Fibroblast of lung (primary cell): ENCODE results near the gene RPL10. TPM values are rescaled to one million over a fixed set of nuclear protein-coding genes. Genes with fewer than 3 reads are reported as not detected.

Source experiments
- DNase-seq, 2 donors: peaks; one replicate each; pipeline versions ENCODE4 v3.0.0 to v3.0.0-alpha.2; 2010; ENCODE audit warnings: low read depth in 2 of 2
- H2AFZ ChIP-seq: 2 replicates; pipeline ENCODE4 v1.5.1; 2012; ENCODE audit warnings: low read length, control low read depth, inconsistent platforms
- H3K27ac ChIP-seq: 2 replicates; pipeline ENCODE4 v1.5.1; 2011; ENCODE audit warnings: low read length, control low read depth; ENCODE audit not compliant: insufficient read depth
- H3K27me3 ChIP-seq: 2 replicates; pipeline ENCODE4 v1.5.1; 2011; ENCODE audit warnings: mild to moderate bottlenecking, low read length; ENCODE audit not compliant: control insufficient read depth, insufficient read depth
- H3K36me3 ChIP-seq: 2 replicates; pipeline ENCODE4 v1.5.1; 2011; ENCODE audit warnings: low read length; ENCODE audit not compliant: control insufficient read depth, insufficient read depth
- H3K4me1 ChIP-seq: 2 replicates; pipeline ENCODE4 v1.5.1; 2011; ENCODE audit warnings: low read length; ENCODE audit not compliant: control insufficient read depth, insufficient read depth; ENCODE audit errors: extremely low read depth
- H3K4me2 ChIP-seq: 2 replicates; pipeline ENCODE4 v1.5.1; 2011; ENCODE audit warnings: low read length, control low read depth; ENCODE audit not compliant: insufficient read depth; ENCODE audit errors: extremely low read depth
- H3K4me3 ChIP-seq, 4 experiments: fragments of 200-600 bp in 1 of 4; sonication (generic) in 1 of 4; replicated peaks in 1 of 4; 2 replicates each; pipeline ENCODE4 v1.5.1; 2011 to 2016; ENCODE audit warnings: low read length in 4 of 4, low read depth in 3 of 4, mild to moderate bottlenecking in 3 of 4, control low read depth in 2 of 4, inconsistent platforms in 1 of 4, mixed read lengths in 1 of 4; ENCODE audit not compliant: insufficient read depth in 1 of 4; ENCODE audit errors: control extremely low read depth in 1 of 4
- H3K79me2 ChIP-seq: 2 replicates; pipeline ENCODE4 v1.5.1; 2012; ENCODE audit warnings: mild to moderate bottlenecking, low read length, inconsistent platforms; ENCODE audit not compliant: control insufficient read depth, insufficient read depth
- H3K9ac ChIP-seq: 2 replicates; pipeline ENCODE4 v1.5.1; 2011; ENCODE audit warnings: mild to moderate bottlenecking, low read length, control low read depth; ENCODE audit not compliant: insufficient read depth
- H3K9me3 ChIP-seq: 2 replicates; pipeline ENCODE4 v1.5.1; 2012; ENCODE audit warnings: low read depth, low read length; ENCODE audit not compliant: control insufficient read depth, insufficient read depth
- H4K20me1 ChIP-seq: 2 replicates; pipeline ENCODE4 v1.5.1; 2011; ENCODE audit warnings: low read length; ENCODE audit not compliant: control insufficient read depth, insufficient read depth; ENCODE audit errors: extremely low read depth
- EZH2 ChIP-seq: IDR thresholded peaks from 2 replicates; pipeline ENCODE4 v1.5.1; 2012; ENCODE audit warnings: low read length, control low read depth, mild to moderate bottlenecking; ENCODE audit errors: missing control alignments
- polyA plus RNA-seq, 2 donors: library from polyadenylated mRNA; depleted of rRNA in 1 of 2; stranded (reverse) in 1 of 2; unstranded in 1 of 2; fragments of >200 nt; gene quantifications; 2 replicates each; pipeline ENCODE4 v1.2.1, GENCODE V29; 2011 to 2012; ENCODE audit warnings: missing spikeins in 1 of 2
- total RNA-seq: library from RNA; depleted of rRNA; stranded (reverse); fragments of >200 nt; gene quantifications from 2 replicates; pipeline ENCODE4 v1.2.1, GENCODE V29; 2014
- TF ChIP-seq, protein P1 (sequence below), 2 donors: IDR thresholded peaks in 1 of 2; conservative IDR thresholded peaks in 1 of 2; 1 replicate in 1 of 2; 2 replicates in 1 of 2; pipeline ENCODE4 v1.5.1; 2011 to 2012; ENCODE audit warnings: low read length in 2 of 2, control low read depth in 1 of 2, inconsistent platforms in 1 of 2, low read depth in 1 of 2, mild to moderate bottlenecking in 1 of 2

RPL10 gene
- total and polyA plus RNA-seq, 2 donors (not counting 1 experiment from before 2014, with no cell fraction given) = 2,319 to 4,527 TPM

DNA sequence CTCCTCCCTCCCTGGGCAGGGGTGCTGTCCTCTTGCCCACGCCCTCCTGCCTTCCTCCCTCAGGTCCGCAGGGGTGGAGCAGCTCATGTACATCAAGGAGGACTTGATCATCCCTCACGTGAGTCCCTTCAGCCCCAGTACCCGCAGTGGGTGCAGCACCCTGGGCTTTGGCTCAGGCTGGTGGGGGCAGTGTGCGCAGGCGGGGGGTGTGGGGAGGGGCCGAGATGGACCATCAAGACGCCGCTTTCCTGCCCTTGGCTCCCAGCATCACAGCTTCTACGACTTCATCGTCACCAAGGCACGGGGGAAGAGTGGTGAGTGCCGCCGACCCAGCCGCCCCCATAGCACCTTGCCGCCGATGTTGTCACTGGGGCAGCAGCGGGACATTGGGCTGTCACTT lies 51.4 kb downstream of the RPL10 start:
- TF ChIP-seq, protein P1, sequence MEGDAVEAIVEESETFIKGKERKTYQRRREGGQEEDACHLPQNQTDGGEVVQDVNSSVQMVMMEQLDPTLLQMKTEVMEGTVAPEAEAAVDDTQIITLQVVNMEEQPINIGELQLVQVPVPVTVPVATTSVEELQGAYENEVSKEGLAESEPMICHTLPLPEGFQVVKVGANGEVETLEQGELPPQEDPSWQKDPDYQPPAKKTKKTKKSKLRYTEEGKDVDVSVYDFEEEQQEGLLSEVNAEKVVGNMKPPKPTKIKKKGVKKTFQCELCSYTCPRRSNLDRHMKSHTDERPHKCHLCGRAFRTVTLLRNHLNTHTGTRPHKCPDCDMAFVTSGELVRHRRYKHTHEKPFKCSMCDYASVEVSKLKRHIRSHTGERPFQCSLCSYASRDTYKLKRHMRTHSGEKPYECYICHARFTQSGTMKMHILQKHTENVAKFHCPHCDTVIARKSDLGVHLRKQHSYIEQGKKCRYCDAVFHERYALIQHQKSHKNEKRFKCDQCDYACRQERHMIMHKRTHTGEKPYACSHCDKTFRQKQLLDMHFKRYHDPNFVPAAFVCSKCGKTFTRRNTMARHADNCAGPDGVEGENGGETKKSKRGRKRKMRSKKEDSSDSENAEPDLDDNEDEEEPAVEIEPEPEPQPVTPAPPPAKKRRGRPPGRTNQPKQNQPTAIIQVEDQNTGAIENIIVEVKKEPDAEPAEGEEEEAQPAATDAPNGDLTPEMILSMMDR (conservative IDR thresholded peaks at IDR 0.05 in 1 of 2, IDR thresholded peaks at IDR 0.05 in 1 of 2; ENCODE audit: low read depth in 1 of 2, low read length in 2 of 2) = no peak
- no peak for TF ChIP-seq EZH2
- Histone ChIP-seq H3K4me2 (no peak overlapping the region), H2AFZ (no peak overlapping the region), H3K36me3 (peaks cover 8% of the 10 kb centered on the region), H3K4me3 (no peak overlapping the region), H3K79me2 (peaks cover 23% of the 10 kb centered on the region), H3K9me3 (no peaks in the 10 kb centered on the region), H3K4me1 (peaks cover 7% of the 10 kb centered on the region), H3K27ac (no peak overlapping the region), H3K27me3 (no peaks in the 10 kb centered on the region), H4K20me1 (no peaks in the 10 kb centered on the region), H3K9ac (no peak overlapping the region)
- DNase-seq = no peak

DNA sequence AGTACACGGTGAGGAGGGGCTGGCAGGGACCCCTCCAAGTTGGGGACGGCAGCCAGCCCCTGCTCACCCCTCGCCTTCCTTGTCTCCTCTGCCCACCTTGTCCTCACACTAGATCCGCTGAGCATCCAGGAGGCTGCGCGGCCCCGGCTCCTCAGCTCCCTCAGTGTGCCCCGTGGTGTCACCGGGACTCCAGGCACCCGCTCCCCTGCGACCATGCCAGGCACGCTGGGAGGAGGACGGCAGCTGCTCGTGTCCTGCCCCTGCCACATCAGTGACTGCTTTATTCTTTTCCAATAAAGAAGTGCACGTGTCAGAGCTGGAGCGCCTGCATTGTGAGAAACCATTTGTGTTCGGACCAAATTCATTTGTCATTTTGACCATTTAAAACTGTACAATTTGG lies 52.1 kb downstream of the RPL10 start:
- Histone ChIP-seq H3K79me2 (peaks cover 16% of the 10 kb centered on the region), H3K4me3 (no peak overlapping the region), H3K27ac (no peak overlapping the region), H4K20me1 (no peaks in the 10 kb centered on the region), H3K4me2 (no peak overlapping the region), H3K9me3 (no peaks in the 10 kb centered on the region), H3K36me3 (peaks cover 8% of the 10 kb centered on the region), H3K27me3 (no peaks in the 10 kb centered on the region), H3K4me1 (peaks cover under 1% of the 10 kb centered on the region), H3K9ac (no peak overlapping the region), H2AFZ (no peak overlapping the region)
- TF ChIP-seq, protein P1 (conservative IDR thresholded peaks at IDR 0.05 in 1 of 2, IDR thresholded peaks at IDR 0.05 in 1 of 2; ENCODE audit: low read depth in 1 of 2, low read length in 2 of 2) = no peak
- TF ChIP-seq EZH2 = no peak
- DNase-seq = no peak

Other genes starting within 250 kb of the RPL10 start
- not detected in 2 replicates for gene OPN1MW, start 215.8 kb upstream of the RPL10 start, total RNA-seq
- gene OPN1MW, start 215.8 kb upstream of the RPL10 start, polyA plus RNA-seq = not detected in 2 replicates
- gene OPN1MW2, start 178.6 kb upstream of the RPL10 start, total RNA-seq = not detected in 2 replicates
- not detected in 2 replicates for gene OPN1MW2, start 178.6 kb upstream of the RPL10 start, polyA plus RNA-seq
- gene OPN1MW3, start 140.8 kb upstream of the RPL10 start, total RNA-seq = not detected in 2 replicates
- not detected in 2 replicates for gene OPN1MW3, start 140.8 kb upstream of the RPL10 start, polyA plus RNA-seq
- gene TEX28, start 103.3 kb upstream of the RPL10 start, total RNA-seq = not detected in 2 replicates
- not detected in 2 replicates for gene TEX28, start 103.3 kb upstream of the RPL10 start, polyA plus RNA-seq
- gene TKTL1, start 102.6 kb upstream of the RPL10 start, total RNA-seq = not detected in 2 replicates
- not detected in 2 replicates for gene TKTL1, start 102.6 kb upstream of the RPL10 start, polyA plus RNA-seq
- gene FLNA, start 23.7 kb upstream of the RPL10 start, total RNA-seq = 2,298 and 2,728 TPM in 2 replicates
- gene FLNA, start 23.7 kb upstream of the RPL10 start, polyA plus RNA-seq = 654 and 799 TPM in 2 replicates
- 23.4 and 26.4 TPM in 2 replicates for gene EMD, start 19.1 kb upstream of the RPL10 start, total RNA-seq
- gene EMD, start 19.1 kb upstream of the RPL10 start, polyA plus RNA-seq = 72.1 and 82.4 TPM in 2 replicates
- gene DNASE1L1, start 10.9 kb downstream of the RPL10 start, total RNA-seq = 13.9 and 38.5 TPM in 2 replicates
- gene DNASE1L1, start 10.9 kb downstream of the RPL10 start, polyA plus RNA-seq = 11.3 and 13.6 TPM in 2 replicates
- gene TAFAZZIN, start 13.2 kb downstream of the RPL10 start, total RNA-seq = 17.7 and 21.6 TPM in 2 replicates
- 11.2 and 12.1 TPM in 2 replicates for gene TAFAZZIN, start 13.2 kb downstream of the RPL10 start, polyA plus RNA-seq
- 38.8 and 59.8 TPM in 2 replicates for gene ATP6AP1, start 30.3 kb downstream of the RPL10 start, total RNA-seq
- 86.9 and 89.7 TPM in 2 replicates for gene ATP6AP1, start 30.3 kb downstream of the RPL10 start, polyA plus RNA-seq
- gene GDI1, start 38.8 kb downstream of the RPL10 start, total RNA-seq = 53.2 and 86.5 TPM in 2 replicates
- 134 and 162 TPM in 2 replicates for gene GDI1, start 38.8 kb downstream of the RPL10 start, polyA plus RNA-seq
- 80.1 and 88.1 TPM in 2 replicates for gene FAM50A, start 45.8 kb downstream of the RPL10 start, total RNA-seq
- gene FAM50A, start 45.8 kb downstream of the RPL10 start, polyA plus RNA-seq = 117 and 123 TPM in 2 replicates
- gene PLXNA3, start 59.9 kb downstream of the RPL10 start, total RNA-seq = 11.6 and 17.8 TPM in 2 replicates
- 18.4 and 24.3 TPM in 2 replicates for gene PLXNA3, start 59.9 kb downstream of the RPL10 start, polyA plus RNA-seq
- 13.4 and 20.5 TPM in 2 replicates for gene LAGE3, start 80.9 kb downstream of the RPL10 start, total RNA-seq
- 6.1 and 6.4 TPM in 2 replicates for gene LAGE3, start 80.9 kb downstream of the RPL10 start, polyA plus RNA-seq
- 39.5 and 42.8 TPM in 2 replicates for gene UBL4A, start 88.2 kb downstream of the RPL10 start, total RNA-seq
- gene UBL4A, start 88.2 kb downstream of the RPL10 start, polyA plus RNA-seq = 17.9 and 21.7 TPM in 2 replicates
- 13.9 and 15.2 TPM in 2 replicates for gene SLC10A3, start 92.3 kb downstream of the RPL10 start, total RNA-seq
- gene SLC10A3, start 92.3 kb downstream of the RPL10 start, polyA plus RNA-seq = 15.5 and 16.0 TPM in 2 replicates
- 30.0 and 30.2 TPM in 2 replicates for gene FAM3A, start 117.9 kb downstream of the RPL10 start, total RNA-seq
- 16.5 and 17.3 TPM in 2 replicates for gene FAM3A, start 117.9 kb downstream of the RPL10 start, polyA plus RNA-seq
- gene G6PD, start 148.5 kb downstream of the RPL10 start, total RNA-seq = 52.1 and 86.2 TPM in 2 replicates
- 109 and 229 TPM in 2 replicates for gene G6PD, start 148.5 kb downstream of the RPL10 start, polyA plus RNA-seq
- gene IKBKG, start 149.2 kb downstream of the RPL10 start, total RNA-seq = 8.7 and 20.1 TPM in 2 replicates
- 14.8 and 27.8 TPM in 2 replicates for gene IKBKG, start 149.2 kb downstream of the RPL10 start, polyA plus RNA-seq
- gene CTAG1A, start 186.8 kb downstream of the RPL10 start, total RNA-seq = not detected in 2 replicates
- not detected in 2 replicates for gene CTAG1A, start 186.8 kb downstream of the RPL10 start, polyA plus RNA-seq
- not detected in 2 replicates for gene CTAG1B, start 220.9 kb downstream of the RPL10 start, total RNA-seq
- not detected in 2 replicates for gene CTAG1B, start 220.9 kb downstream of the RPL10 start, polyA plus RNA-seq